HG03108 (cell line): Measurements from ENCODE around the gene COL5A1.

ENCODE experiments used
- ATAC-seq: cut with Tn5 transposase; IDR thresholded peaks from one replicate; pipeline ENCODE4 v1.9.1; 2021; ENCODE audit warnings: moderate library complexity; ENCODE audit not compliant: unreplicated experiment

COL5A1 gene

GRCh38 chr9:134758949-134759607 is 117.5 kb downstream of the COL5A1 start:
- no peak for ATAC-seq

- ATAC-seq = no peak
Observed at GRCh38 chr9:134759913-134760312, 118.3 kb downstream of the COL5A1 start.

GRCh38 chr9:134760750-134761420 is 119.3 kb downstream of the COL5A1 start:
- no peak for ATAC-seq

GRCh38 chr9:134764473-134765269 is 123.1 kb downstream of the COL5A1 start:
- ATAC-seq = no peak

- ATAC-seq = no peak
Observed at GRCh38 chr9:134765785-134766184, 124.2 kb downstream of the COL5A1 start.

GRCh38 chr9:134766587-134766986 is 125.0 kb downstream of the COL5A1 start:
- ATAC-seq = peak; percentile 38

- no peak for ATAC-seq
Observed at GRCh38 chr9:134768332-134768708, 126.7 kb downstream of the COL5A1 start.

GRCh38 chr9:134768709-134769351 is 127.2 kb downstream of the COL5A1 start:
- ATAC-seq = no peak

GRCh38 chr9:134770972-134771971 is 129.7 kb downstream of the COL5A1 start:
- no peak for ATAC-seq

- no peak for ATAC-seq
Observed at GRCh38 chr9:134772331-134772730, 130.7 kb downstream of the COL5A1 start.

- no peak for ATAC-seq
Observed at GRCh38 chr9:134773842-134774241, 132.2 kb downstream of the COL5A1 start.

- ATAC-seq = no peak
Observed at GRCh38 chr9:134774410-134774809, 132.8 kb downstream of the COL5A1 start.

GRCh38 chr9:134775081-134775951 is 133.7 kb downstream of the COL5A1 start:
- ATAC-seq = no peak

GRCh38 chr9:134776080-134776796 is 134.6 kb downstream of the COL5A1 start:
- no peak for ATAC-seq

GRCh38 chr9:134777153-134777552 is 135.6 kb downstream of the COL5A1 start:
- no peak for ATAC-seq

GRCh38 chr9:134778156-134778555 is 136.6 kb downstream of the COL5A1 start:
- ATAC-seq = no peak

- no peak for ATAC-seq
Observed at GRCh38 chr9:134778841-134779411, 137.3 kb downstream of the COL5A1 start.

GRCh38 chr9:134779640-134780039 is 138.0 kb downstream of the COL5A1 start:
- no peak for ATAC-seq
